ENCODE measurements around the gene SEMA5B.

The SEMA5B gene

DNA sequence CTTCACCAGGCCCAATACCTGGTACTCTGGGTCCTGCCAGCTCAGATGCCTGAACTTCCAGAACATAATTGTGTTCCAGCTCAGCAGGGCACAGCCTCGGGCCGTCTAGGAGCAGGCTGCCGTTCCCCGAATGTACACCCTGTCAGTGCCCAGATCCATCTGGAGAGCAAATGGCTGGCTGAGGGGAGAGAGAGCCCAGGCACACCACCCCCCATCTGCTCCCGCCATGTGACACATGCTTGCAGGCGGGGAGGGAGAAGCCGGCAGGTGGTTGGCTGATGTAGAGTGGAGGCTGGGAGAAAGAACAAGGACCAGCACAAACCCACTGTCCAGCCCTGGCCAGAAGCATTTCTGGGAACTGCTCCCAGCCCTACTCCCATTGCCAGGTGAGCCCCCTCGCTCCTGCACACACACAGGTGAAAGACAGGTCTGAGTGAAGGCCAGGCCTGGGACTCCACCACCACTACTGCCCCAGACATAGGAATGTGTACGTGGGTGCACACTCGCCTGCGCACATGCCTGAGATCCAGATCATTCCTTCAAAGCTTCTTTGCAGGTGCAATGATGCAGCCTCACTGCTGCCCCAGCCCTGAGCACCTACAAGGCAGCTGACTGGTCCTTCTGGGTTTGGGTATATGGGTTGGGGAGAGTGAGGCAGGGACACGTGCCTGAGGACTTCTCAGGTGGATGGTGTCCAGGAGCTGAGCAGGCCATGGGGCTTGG lies 53.5 kb downstream of the SEMA5B start:
- peak; percentile 46 for DNase-seq

- DNase-seq = no peak
These were observed 55.4 kb downstream of the SEMA5B start for GRCh38 chr3:122972141-122972540.

DNA sequence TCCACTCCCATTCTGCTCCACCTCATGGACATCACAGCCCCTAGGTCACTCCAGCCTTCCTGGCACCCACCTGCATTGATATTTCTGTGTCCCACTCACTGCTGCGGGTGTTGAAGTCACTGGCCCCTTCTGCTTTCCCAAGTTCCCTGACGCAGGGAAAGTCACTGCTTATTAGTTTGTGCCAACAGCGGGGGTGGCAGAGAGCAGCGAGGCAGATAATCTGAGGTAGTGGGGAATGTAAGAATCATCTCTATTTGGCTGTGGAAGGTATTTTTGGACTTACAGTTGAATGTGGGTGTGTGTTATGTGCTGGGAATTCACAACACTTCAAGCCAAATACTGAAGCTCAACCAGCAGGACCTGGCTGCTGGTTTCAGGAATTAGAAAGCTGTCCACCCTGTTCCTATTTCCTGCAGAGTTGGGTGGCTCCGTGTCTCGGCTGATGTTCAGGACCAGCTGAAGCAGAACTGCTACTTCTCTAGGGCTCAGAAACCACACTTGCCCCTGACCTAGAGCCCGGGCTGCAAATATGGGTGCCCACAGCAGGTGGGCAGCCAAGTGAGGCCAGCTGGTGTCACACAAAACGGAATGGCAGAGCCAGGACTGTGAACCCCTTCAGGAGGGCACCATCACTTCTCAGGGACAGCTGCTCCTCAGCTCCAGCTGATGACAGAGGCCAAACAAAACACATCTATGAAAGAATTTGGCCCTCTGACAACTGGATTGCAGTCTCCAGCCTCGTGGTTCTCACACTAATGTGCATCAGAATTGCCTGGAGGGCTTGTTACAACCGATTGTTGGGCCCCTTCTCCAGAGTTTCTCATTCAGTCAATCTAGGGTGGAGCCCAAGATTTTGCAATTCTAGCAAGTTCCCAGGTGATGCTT lies 57.7 kb downstream of the SEMA5B start:
- peak; percentile 53 for DNase-seq

DNA sequence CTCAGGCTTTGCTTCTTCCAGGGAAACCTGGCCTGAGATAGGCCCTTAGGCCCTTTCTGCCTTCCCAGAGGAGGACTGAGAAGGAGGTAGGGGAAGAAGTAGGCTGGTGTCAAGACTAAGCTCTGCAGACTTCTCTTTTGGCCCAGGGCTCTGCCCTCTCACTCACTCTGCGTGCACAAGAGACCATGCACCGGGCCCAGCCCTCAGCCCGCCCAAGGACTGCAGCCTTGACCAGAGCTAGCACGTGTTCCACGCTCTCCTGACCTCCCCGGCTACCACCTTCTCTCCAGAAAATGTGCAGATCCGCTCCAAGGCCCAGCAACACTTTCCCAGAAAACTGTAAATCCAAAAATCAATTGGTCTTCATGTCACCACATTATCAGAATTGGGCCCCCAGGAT lies 59.8 kb downstream of the SEMA5B start:
- DNase-seq = no peak

GRCh38 chr3:122967356-122967755 lies 60.2 kb downstream of the SEMA5B start:
- DNase-seq = no peak

DNA sequence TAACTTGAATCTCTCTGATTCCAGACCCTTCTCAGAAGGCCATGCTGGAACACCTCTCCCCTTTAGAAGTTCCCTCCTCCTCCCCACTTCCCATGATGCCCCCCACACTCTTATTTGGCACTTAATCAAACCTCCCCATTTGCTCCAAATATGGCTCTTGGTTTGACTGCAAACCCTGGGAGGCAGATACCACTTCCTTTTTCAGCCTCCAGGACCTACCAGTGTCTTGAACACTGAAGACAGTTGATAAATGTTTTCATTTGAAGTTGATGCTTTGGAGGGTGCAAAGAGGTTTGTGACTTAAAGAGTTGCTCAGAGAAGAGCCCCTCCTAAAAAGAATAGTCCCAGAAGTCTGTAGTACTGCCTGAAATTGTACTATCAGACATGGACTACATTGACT lies 61.5 kb downstream of the SEMA5B start:
- DNase-seq = no peak

GRCh38 chr3:122964811-122965210 lies 62.8 kb downstream of the SEMA5B start:
- DNase-seq = no peak

DNA sequence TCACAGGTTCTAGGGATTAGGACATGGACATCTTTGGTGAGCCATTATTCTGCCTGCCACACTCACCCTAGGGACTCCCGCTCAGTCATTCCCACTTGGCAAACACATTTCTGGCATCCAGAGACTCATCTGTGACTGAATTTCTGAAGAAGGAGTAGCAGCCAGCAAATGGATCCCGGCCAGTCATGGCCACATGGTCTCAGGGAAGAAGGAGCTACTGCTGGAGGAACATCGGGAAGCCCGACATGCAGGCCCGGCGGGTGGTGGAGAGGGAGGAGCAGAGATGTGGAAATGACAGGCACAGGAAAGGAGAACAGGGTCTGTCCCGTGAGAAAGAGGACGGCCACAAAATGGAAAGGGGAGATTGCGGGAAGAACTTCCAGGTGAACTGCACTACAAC lies 65.4 kb downstream of the SEMA5B start:
- DNase-seq = peak; percentile 29

DNA sequence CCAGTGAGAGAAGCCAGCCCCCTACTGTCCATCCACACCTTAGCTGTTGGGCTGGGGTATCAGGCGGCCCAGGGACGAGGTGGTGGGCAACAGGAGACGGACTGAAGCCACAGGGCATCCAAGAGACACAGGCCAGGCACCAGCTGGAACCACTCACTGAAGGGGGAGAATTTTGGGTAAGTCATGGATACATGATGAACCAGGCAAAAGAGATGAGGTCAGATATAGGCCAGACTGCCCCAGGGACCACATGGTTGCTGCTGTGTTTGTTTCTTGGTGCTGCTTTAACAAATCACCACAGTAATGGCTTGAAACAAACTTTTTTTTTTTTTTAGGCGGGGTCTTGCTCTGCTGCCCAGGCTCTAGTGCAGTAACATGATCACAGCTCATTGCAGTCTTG lies 66.4 kb downstream of the SEMA5B start:
- peak; percentile 15 for DNase-seq

DNA sequence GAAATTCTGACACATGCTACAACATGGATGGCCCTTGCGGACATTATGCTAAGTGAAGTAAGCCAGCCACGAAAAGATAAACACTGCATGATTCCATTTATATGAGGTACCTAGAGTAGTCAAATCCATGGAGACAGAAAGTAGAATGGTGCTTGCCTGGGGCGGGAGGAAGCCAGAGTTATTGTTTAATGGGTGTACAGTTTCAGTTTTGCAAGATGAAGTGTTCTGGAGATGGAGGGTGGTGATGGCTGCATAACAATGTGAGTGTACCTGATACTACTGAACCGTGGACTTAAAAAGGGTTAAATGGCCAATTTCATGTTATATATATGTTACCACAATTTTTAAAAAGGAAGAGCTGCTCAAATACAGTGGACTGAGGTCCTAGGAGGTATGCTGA lies 66.9 kb downstream of the SEMA5B start:
- DNase-seq = no peak

DNA sequence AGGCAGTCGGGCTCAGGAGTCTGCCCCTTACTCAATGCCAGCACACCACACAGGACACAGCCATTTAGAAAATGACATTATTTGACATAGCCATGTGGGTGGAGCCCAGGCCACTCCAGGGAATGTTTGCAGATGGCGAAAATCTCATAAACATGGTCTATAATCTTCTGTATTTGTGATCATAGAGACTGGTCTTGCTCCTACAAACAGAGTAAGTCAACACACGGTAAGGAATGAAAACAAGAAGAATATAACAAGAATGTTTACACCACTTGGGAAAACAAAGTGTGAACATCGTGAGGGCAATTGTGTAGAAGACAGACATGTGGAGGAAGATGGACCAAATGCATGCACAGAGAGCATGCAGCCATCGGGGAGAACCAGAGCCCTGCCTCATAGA lies 68.2 kb downstream of the SEMA5B start:
- DNase-seq = no peak

GRCh38 chr3:122957707-122958689 lies 69.6 kb downstream of the SEMA5B start:
- peak; percentile 71 for DNase-seq

GRCh38 chr3:122956693-122957455 lies 70.7 kb downstream of the SEMA5B start:
- DNase-seq = peak; percentile 22

DNA sequence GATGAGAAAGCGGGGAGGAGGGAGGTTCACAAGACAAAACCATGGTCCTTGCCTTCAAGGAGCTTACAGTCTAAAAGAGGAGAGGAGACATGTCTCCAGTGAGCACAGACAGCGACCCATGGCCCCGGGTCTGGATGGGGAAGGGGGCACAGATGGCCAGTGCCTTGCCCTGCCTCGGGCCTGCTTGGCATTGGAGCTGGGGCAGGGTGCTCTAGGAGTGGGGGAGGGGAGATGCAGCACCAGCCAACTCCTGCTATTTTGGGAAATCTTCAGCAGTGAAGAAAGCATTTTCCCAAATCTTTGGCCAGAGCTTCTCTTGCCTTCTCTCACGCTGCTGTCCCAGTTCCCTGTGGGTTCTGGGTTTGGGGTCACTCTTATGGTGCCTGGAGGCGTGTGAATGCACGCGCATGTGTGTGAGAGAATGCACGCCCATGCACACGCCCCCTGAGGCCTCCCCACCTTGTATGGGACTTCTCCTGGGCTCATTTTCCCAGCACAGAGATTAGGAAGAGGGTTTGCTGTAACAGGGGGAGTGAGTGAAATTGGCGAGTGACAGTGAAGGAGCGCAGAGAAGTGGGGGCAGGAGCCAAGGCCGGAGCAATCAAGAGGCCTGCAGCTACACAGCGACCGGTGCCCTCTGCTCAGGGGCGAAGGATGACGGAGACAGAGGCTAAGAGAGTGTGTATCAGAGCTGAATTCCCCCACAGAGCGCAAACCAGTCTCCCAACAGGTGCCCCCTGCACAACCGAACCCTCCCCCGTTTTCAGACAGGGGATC lies 71.5 kb downstream of the SEMA5B start:
- DNase-seq = peak; percentile 18

GRCh38 chr3:122952520-122952919 lies 75.0 kb downstream of the SEMA5B start:
- peak; percentile 40 for DNase-seq

DNA sequence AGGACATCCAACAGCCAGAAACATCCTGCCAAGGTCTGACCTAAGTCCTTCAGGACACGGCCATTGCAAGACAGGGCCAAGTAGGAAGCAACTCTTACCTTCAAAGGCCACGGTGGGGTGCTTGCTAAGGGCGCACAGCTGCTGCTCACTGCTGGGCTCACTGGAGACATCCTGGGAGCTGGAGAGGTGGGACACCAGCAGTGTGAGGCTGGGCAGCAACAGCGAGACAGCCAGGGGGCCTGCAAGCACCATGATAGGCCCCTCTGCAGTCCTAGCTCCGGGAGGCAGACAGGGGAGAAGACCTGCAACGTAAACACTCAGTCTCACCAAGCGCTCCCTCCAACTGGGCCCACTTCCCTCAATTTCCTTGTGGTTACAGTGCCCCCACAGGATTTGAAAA lies 79.2 kb downstream of the SEMA5B start:
- no peak for DNase-seq

DNA sequence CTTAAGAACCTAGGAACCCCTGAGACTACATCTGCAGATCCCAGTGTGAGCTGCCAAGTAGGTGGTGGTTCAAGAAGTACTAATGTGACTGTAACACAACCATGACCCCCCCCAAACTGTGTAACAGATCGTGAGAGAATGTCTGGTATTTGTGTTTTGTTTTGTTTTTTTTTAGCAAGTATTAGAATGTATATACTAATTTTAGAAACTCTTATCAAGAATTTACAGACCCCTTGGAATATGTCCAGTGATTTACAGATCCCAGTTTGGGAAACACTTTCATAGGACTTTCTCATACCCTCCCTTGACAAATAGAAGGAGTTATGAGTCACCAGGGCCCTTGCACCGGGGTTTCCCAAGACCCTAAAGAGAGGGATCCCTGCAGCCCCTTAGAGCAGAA lies 79.8 kb downstream of the SEMA5B start:
- DNase-seq = no peak

- DNase-seq = no peak
These were observed 80.4 kb downstream of the SEMA5B start for GRCh38 chr3:122947196-122947595.

DNA sequence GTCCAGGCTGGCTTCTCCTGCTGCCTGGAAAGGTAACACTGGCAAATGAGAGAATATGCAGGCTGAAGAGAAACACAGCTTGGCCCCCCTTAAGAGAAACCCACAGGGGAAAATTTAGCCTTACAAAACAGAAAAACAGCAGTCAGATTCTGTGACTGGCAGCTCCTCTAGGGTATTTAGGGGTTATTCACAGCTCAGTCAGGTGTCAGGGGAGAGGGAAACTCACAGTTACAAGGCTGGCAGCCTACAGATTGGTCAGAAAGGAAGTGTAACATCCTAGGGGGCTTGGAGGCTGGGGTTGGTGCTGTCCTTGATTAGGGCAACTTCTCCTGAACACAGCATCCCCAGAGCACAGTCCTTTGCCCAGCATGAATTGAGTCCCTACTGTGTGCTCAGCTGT lies 81.4 kb downstream of the SEMA5B start:
- DNase-seq = no peak

GRCh38 chr3:122945230-122945629 lies 82.3 kb downstream of the SEMA5B start:
- no peak for DNase-seq

GRCh38 chr3:122944671-122945161 lies 82.8 kb downstream of the SEMA5B start:
- no peak for DNase-seq
